Sigmoid colon (tissue), 7 donors: Measurements from ENCODE around the gene DOK6. TPM values are rescaled to one million over a fixed set of nuclear protein-coding genes. Genes with fewer than 3 reads are reported as not detected.

Experiments
- DNase-seq: peaks from one replicate; pipeline ENCODE4 v3.0.0-alpha.2; 2019
- H3K27ac ChIP-seq, 4 donors: fragments of 200-600 bp; sonication (generic); one replicate each; pipeline ENCODE4 v1.5.1; 2016 to 2019; ENCODE audit warnings: mild to moderate bottlenecking in 1 of 4
- H3K27me3 ChIP-seq, 3 donors: fragments of 200-600 bp; sonication (generic); one replicate each; pipeline ENCODE4 v1.5.1; 2019; ENCODE audit warnings: mild to moderate bottlenecking in 1 of 3
- H3K36me3 ChIP-seq, 4 donors: fragments of 200-600 bp; sonication (generic); one replicate each; pipeline ENCODE4 v1.5.1; 2016 to 2019
- H3K4me1 ChIP-seq, 4 donors: fragments of 200-600 bp; sonication (generic); one replicate each; pipeline ENCODE4 v1.5.1; 2017 to 2019
- H3K4me3 ChIP-seq, 4 donors: fragments of 200-600 bp; sonication (generic); one replicate each; pipeline ENCODE4 v1.5.1; 2017 to 2019; ENCODE audit warnings: mild to moderate bottlenecking in 2 of 4, moderate library complexity in 1 of 4
- H3K9me3 ChIP-seq, 4 donors: fragments of 200-600 bp in 3 of 4; sonication (generic) in 3 of 4; one replicate each; pipeline versions ENCODE4 v1.5.1 to v1.6.1; 2013 to 2019
- CTCF ChIP-seq, 4 experiments: fragments of 450-650 bp in 3 of 4; fragments of 200-600 bp in 1 of 4; IDR thresholded peaks; one replicate each; pipeline ENCODE4 v1.5.1; 2016 to 2019; ENCODE audit warnings: antibody characterized with exemption in 4 of 4, mild to moderate bottlenecking in 3 of 4, moderate library complexity in 2 of 4
- EP300 ChIP-seq, 4 donors: sonication (generic); formaldehyde crosslinking; IDR thresholded peaks; one replicate each; pipeline ENCODE4 v1.6.1; 2017; ENCODE audit warnings: antibody characterized with exemption in 4 of 4
- POLR2A ChIP-seq, 2 donors: fragments of 450-650 bp; IDR thresholded peaks; one replicate each; pipeline ENCODE4 v1.6.1; 2016; ENCODE audit warnings: antibody characterized with exemption in 2 of 2, mild to moderate bottlenecking in 2 of 2, moderate library complexity in 2 of 2
- POLR2AphosphoS5 ChIP-seq, 4 donors: sonication (generic); formaldehyde crosslinking; IDR thresholded peaks; one replicate each; pipeline ENCODE4 v1.6.1; 2017; ENCODE audit warnings: antibody characterized with exemption in 4 of 4
- WGBS, 2 donors: extraction: QIAGEN DNeasy Blood & Tissue Kit; methylation state at CpG; one replicate each; pipeline ENCODE4 v1.1.7; 2013; 5-methylcytosine and 5-hydroxymethylcytosine counted together
- intact Hi-C: fragments of 100-400 bp; cut with DNase I; formaldehyde crosslinking; loops from one replicate; pipeline ENCODE4 v1.15.1; 2023
- polyA plus RNA-seq, 3 donors: library from polyadenylated mRNA; stranded (reverse); fragments of 200-250 nt; gene quantifications; one replicate each; pipeline ENCODE4 v1.2.3, GENCODE V29; 2013
- total RNA-seq, 4 donors: library from RNA; depleted of rRNA; stranded (reverse); fragments of >200 nt; gene quantifications; one replicate each; pipeline ENCODE4 v1.1.0, GENCODE V29; 2016
- donor health status: healthy with polysubstance abuse.
- donor health status: Bipolar disorder and iron deficiency.
- donor health status: healthy.

Gene DOK6
- total and polyA plus RNA-seq, 7 donors = under 0.01 to 1.9 (median 0.95) TPM

- Histone ChIP-seq H3K4me1 (no peaks in the 10 kb centered on the region), H3K9me3 (peaks cover 0 to 3% (median 0%) of the 10 kb centered on the region in 4 donors), H3K36me3 (no peaks in the 10 kb centered on the region), H3K27me3 (no peaks in the 10 kb centered on the region), H3K27ac (no peak overlapping the region), H3K4me3 (no peak overlapping the region)
- DNase-seq = no peak
- TF ChIP-seq CTCF (IDR thresholded peaks at IDR 0.05) (no peak), POLR2A (IDR thresholded peaks at IDR 0.05) (no peak), POLR2AphosphoS5 (IDR thresholded peaks at IDR 0.05) (no peak), EP300 (IDR thresholded peaks at IDR 0.05) (no peak)
- intact Hi-C loops = no loop called here
- WGBS, 2 donors = 58 to 85% methylated on average over 1 of the region's 1 CpG
Measured at GRCh38 chr18:69730664-69731063, 330.0 kb downstream of the DOK6 start.

- Histone ChIP-seq H3K36me3 (no peaks in the 10 kb centered on the region), H3K27me3 (no peaks in the 10 kb centered on the region), H3K9me3 (no peaks in the 10 kb centered on the region), H3K27ac (no peak overlapping the region), H3K4me1 (no peaks in the 10 kb centered on the region), H3K4me3 (no peak overlapping the region)
- WGBS, 2 donors = 85 to 87% methylated on average over 2 of the region's 2 CpGs
- no peak for DNase-seq
- intact Hi-C loops = no loop called here
- TF ChIP-seq POLR2AphosphoS5 (IDR thresholded peaks at IDR 0.05) (no peak), CTCF (IDR thresholded peaks at IDR 0.05) (no peak), POLR2A (IDR thresholded peaks at IDR 0.05) (no peak), EP300 (IDR thresholded peaks at IDR 0.05) (no peak)
Measured at GRCh38 chr18:69734536-69734935, 333.8 kb downstream of the DOK6 start.

- no peak overlapping the region for H3K4me3 ChIP-seq
- no peak overlapping the region for H3K27ac ChIP-seq
- no peaks in the 10 kb centered on the region for H3K27me3 ChIP-seq
- intact Hi-C loops = no loop called here
- no peaks in the 10 kb centered on the region for H3K9me3 ChIP-seq
- DNase-seq = no peak
- WGBS, 2 donors = 88 to 89% methylated on average over 2 of the region's 2 CpGs
- no peaks in the 10 kb centered on the region for H3K36me3 ChIP-seq
- no peak for TF ChIP-seq POLR2AphosphoS5 (IDR thresholded peaks at IDR 0.05)
- TF ChIP-seq POLR2A (IDR thresholded peaks at IDR 0.05) = no peak
- TF ChIP-seq CTCF (IDR thresholded peaks at IDR 0.05) = no peak
- no peak for TF ChIP-seq EP300 (IDR thresholded peaks at IDR 0.05)
- no peaks in the 10 kb centered on the region for H3K4me1 ChIP-seq
Measured at GRCh38 chr18:69736730-69737129, 336.0 kb downstream of the DOK6 start.

- no peak for TF ChIP-seq POLR2AphosphoS5 (IDR thresholded peaks at IDR 0.05)
- no peak for TF ChIP-seq POLR2A (IDR thresholded peaks at IDR 0.05)
- no peak for TF ChIP-seq EP300 (IDR thresholded peaks at IDR 0.05)
- TF ChIP-seq CTCF (IDR thresholded peaks at IDR 0.05) = no peak
- intact Hi-C loops = no loop called here
- H3K27me3 ChIP-seq = no peaks in the 10 kb centered on the region
- H3K27ac ChIP-seq = no peak overlapping the region
- no peak for DNase-seq
- 92 to 93% methylated on average over 3 of the region's 3 CpGs for WGBS, 2 donors
- no peaks in the 10 kb centered on the region for H3K9me3 ChIP-seq
- H3K36me3 ChIP-seq = no peaks in the 10 kb centered on the region
- no peaks in the 10 kb centered on the region for H3K4me1 ChIP-seq
- H3K4me3 ChIP-seq = no peak overlapping the region
Measured at GRCh38 chr18:69737851-69738250, 337.2 kb downstream of the DOK6 start.

GRCh38 chr18:69747388-69747787 is 346.7 kb downstream of the DOK6 start:
- WGBS, 2 donors = 85 to 95% methylated on average over 2 of the region's 2 CpGs
- Histone ChIP-seq H3K4me3 (no peak overlapping the region), H3K4me1 (no peaks in the 10 kb centered on the region), H3K27ac (no peak overlapping the region), H3K36me3 (no peaks in the 10 kb centered on the region), H3K9me3 (no peaks in the 10 kb centered on the region), H3K27me3 (no peaks in the 10 kb centered on the region)
- intact Hi-C loops = no loop called here
- DNase-seq = no peak
- no peak for TF ChIP-seq EP300 (IDR thresholded peaks at IDR 0.05)
- TF ChIP-seq POLR2AphosphoS5 (IDR thresholded peaks at IDR 0.05) = no peak
- no peak for TF ChIP-seq CTCF (IDR thresholded peaks at IDR 0.05)
